Measurements from ENCODE around the gene IPO8.

DNA sequence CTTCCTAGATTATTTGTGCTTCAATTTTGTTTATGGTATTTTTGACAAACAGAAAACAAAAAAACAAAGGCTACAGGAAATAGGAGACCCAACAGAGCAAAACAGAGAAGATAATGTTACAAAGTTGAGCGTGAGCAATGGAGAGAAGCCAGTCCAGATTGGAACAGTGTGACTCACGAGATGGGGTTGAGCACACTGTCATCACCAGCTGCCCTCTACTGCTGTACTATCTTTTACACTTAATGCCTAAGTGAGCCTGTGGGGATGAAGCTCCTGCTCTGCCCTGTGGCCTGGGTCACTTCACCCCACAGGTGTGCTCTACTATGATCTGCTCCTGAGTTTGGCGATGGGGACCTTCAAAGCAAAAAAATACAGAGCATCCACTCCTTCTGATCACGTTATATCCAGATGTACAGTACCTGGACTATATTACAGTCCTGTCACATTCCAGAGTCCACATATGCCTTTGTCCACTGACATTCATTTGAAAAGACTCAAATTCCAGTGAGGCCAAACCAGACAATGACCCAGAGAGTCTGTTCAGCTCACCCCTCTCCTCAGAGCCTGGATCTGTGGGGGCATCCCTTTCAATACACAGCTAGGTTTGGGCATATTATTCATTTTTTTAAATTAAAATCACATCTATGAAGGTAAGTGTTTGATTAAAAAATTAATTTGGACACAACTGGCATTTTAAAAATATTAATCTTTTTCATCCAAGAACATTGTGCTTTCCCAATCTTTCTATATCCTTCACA, 4.4 kb downstream of the IPO8 start:
- TF ChIP-seq, protein P1, sequence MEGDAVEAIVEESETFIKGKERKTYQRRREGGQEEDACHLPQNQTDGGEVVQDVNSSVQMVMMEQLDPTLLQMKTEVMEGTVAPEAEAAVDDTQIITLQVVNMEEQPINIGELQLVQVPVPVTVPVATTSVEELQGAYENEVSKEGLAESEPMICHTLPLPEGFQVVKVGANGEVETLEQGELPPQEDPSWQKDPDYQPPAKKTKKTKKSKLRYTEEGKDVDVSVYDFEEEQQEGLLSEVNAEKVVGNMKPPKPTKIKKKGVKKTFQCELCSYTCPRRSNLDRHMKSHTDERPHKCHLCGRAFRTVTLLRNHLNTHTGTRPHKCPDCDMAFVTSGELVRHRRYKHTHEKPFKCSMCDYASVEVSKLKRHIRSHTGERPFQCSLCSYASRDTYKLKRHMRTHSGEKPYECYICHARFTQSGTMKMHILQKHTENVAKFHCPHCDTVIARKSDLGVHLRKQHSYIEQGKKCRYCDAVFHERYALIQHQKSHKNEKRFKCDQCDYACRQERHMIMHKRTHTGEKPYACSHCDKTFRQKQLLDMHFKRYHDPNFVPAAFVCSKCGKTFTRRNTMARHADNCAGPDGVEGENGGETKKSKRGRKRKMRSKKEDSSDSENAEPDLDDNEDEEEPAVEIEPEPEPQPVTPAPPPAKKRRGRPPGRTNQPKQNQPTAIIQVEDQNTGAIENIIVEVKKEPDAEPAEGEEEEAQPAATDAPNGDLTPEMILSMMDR (IDR thresholded peaks at IDR 0.05; ENCODE audit: low read length): no peak
- no peak for TF ChIP-seq EZH2 (IDR thresholded peaks at IDR 0.05; ENCODE audit: borderline replicate concordance, low read length)
